ENCODE results near the gene EXD2. TPM values are rescaled to one million over a fixed set of nuclear protein-coding genes. Genes with fewer than 3 reads are reported as not detected.
"Not testable (repeated sequence)": the region's sequence is repeated elsewhere in the genome, so short reads cannot be mapped to it uniquely, and the experiment has no call there.

Gene EXD2
- total RNA-seq, 1 experiment from 2014 or later: 9.8 TPM

GRCh38 chr14:69170839-69171238 is 20.5 kb upstream of the EXD2 start:
- H3K4me1 ChIP-seq: no peaks in the 10 kb centered on the region
- no peaks in the 10 kb centered on the region for H3K36me3 ChIP-seq
- H3K4me3 ChIP-seq: no peak overlapping the region
- DNase-seq: no peak
- no peaks in the 10 kb centered on the region for H3K9me3 ChIP-seq (replicated peaks)
- no peaks in the 10 kb centered on the region for H3K27me3 ChIP-seq
- H3K27ac ChIP-seq: no peak overlapping the region

- DNase-seq: no peak
- Histone ChIP-seq H3K27me3 (no peaks in the 10 kb centered on the region), H3K4me1 (no peaks in the 10 kb centered on the region)
Observed at GRCh38 chr14:69171569-69171968, 19.7 kb upstream of the EXD2 start.

GRCh38 chr14:69175130-69175529 is 16.2 kb upstream of the EXD2 start:
- Histone ChIP-seq H3K27me3 (no peaks in the 10 kb centered on the region), H3K36me3 (no peaks in the 10 kb centered on the region), H3K9me3 (replicated peaks) (no peaks in the 10 kb centered on the region), H3K27ac (no peak overlapping the region), H3K4me1 (no peaks in the 10 kb centered on the region), H3K4me3 (no peak overlapping the region)
- DNase-seq: no peak

More at GRCh38 chr14:69171569-69171968, 19.7 kb upstream of the EXD2 start:
- H3K4me3 ChIP-seq: no peak overlapping the region
- H3K27ac ChIP-seq: no peak overlapping the region
- no peaks in the 10 kb centered on the region for H3K36me3 ChIP-seq
- H3K9me3 ChIP-seq (replicated peaks): no peaks in the 10 kb centered on the region

- DNase-seq: no peak
- Histone ChIP-seq H3K4me1 (no peaks in the 10 kb centered on the region), H3K27me3 (no peaks in the 10 kb centered on the region), H3K27ac (no peak overlapping the region), H3K9me3 (replicated peaks) (no peaks in the 10 kb centered on the region), H3K4me3 (no peak overlapping the region), H3K36me3 (no peaks in the 10 kb centered on the region)
Observed at GRCh38 chr14:69181491-69181890, 9.8 kb upstream of the EXD2 start.

- not testable (repeated sequence) for H3K27ac ChIP-seq; H3K4me3 ChIP-seq; H3K9me3 ChIP-seq (replicated peaks); DNase-seq; H3K36me3 ChIP-seq; H3K4me1 ChIP-seq; H3K27me3 ChIP-seq
Observed at GRCh38 chr14:69182580-69182979, 8.7 kb upstream of the EXD2 start.

GRCh38 chr14:69183735-69184134 is 7.6 kb upstream of the EXD2 start:
- no peak for DNase-seq
- Histone ChIP-seq H3K27ac (no peak overlapping the region), H3K4me3 (no peak overlapping the region), H3K9me3 (replicated peaks) (no peaks in the 10 kb centered on the region), H3K36me3 (no peaks in the 10 kb centered on the region), H3K27me3 (no peaks in the 10 kb centered on the region), H3K4me1 (no peaks in the 10 kb centered on the region)

GRCh38 chr14:69190191-69190590 is 1.1 kb upstream of the EXD2 start:
- Histone ChIP-seq H3K4me3 (no peak overlapping the region), H3K27ac (no peak overlapping the region), H3K4me1 (no peaks in the 10 kb centered on the region), H3K27me3 (no peaks in the 10 kb centered on the region), H3K9me3 (replicated peaks) (no peaks in the 10 kb centered on the region), H3K36me3 (no peaks in the 10 kb centered on the region)
- no peak for DNase-seq

- H3K27me3 ChIP-seq: no peaks in the 10 kb centered on the region
- no peak overlapping the region for H3K4me3 ChIP-seq
- no peaks in the 10 kb centered on the region for H3K36me3 ChIP-seq
- DNase-seq: no peak
- no peaks in the 10 kb centered on the region for H3K4me1 ChIP-seq
- H3K9me3 ChIP-seq (replicated peaks): no peaks in the 10 kb centered on the region
- no peak overlapping the region for H3K27ac ChIP-seq
Observed at GRCh38 chr14:69193721-69194120, 2.4 kb downstream of the EXD2 start.

GRCh38 chr14:69199786-69200185 is 8.5 kb downstream of the EXD2 start:
- Histone ChIP-seq H3K9me3 (replicated peaks) (no peaks in the 10 kb centered on the region), H3K36me3 (no peaks in the 10 kb centered on the region), H3K4me1 (no peaks in the 10 kb centered on the region), H3K27me3 (no peaks in the 10 kb centered on the region), H3K27ac (no peak overlapping the region), H3K4me3 (no peak overlapping the region)
- no peak for DNase-seq

GRCh38 chr14:69204753-69205152 is 13.5 kb downstream of the EXD2 start:
- H3K27ac ChIP-seq: no peak overlapping the region
- no peaks in the 10 kb centered on the region for H3K4me1 ChIP-seq
- no peaks in the 10 kb centered on the region for H3K36me3 ChIP-seq
- H3K9me3 ChIP-seq (replicated peaks): no peaks in the 10 kb centered on the region
- no peak for DNase-seq
- no peaks in the 10 kb centered on the region for H3K27me3 ChIP-seq
- no peak overlapping the region for H3K4me3 ChIP-seq

GRCh38 chr14:69207435-69208041 is 16.2 kb downstream of the EXD2 start:
- no peaks in the 10 kb centered on the region for H3K36me3 ChIP-seq
- no peak overlapping the region for H3K27ac ChIP-seq
- no peaks in the 10 kb centered on the region for H3K4me1 ChIP-seq
- H3K27me3 ChIP-seq: no peaks in the 10 kb centered on the region
- H3K9me3 ChIP-seq (replicated peaks): no peaks in the 10 kb centered on the region
- no peak overlapping the region for H3K4me3 ChIP-seq
- no peak for DNase-seq

GRCh38 chr14:69208666-69209065 is 17.4 kb downstream of the EXD2 start:
- no peaks in the 10 kb centered on the region for H3K4me1 ChIP-seq
- no peak overlapping the region for H3K27ac ChIP-seq
- DNase-seq: no peak
- no peak overlapping the region for H3K4me3 ChIP-seq
- H3K36me3 ChIP-seq: no peaks in the 10 kb centered on the region
- no peaks in the 10 kb centered on the region for H3K27me3 ChIP-seq
- H3K9me3 ChIP-seq (replicated peaks): no peaks in the 10 kb centered on the region

GRCh38 chr14:69214393-69214792 is 23.1 kb downstream of the EXD2 start:
- no peaks in the 10 kb centered on the region for H3K9me3 ChIP-seq (replicated peaks)
- no peak overlapping the region for H3K27ac ChIP-seq
- H3K36me3 ChIP-seq: no peaks in the 10 kb centered on the region; the same call in 1 of the 2 replicates
- H3K4me1 ChIP-seq: no peaks in the 10 kb centered on the region
- DNase-seq: no peak
- no peaks in the 10 kb centered on the region for H3K27me3 ChIP-seq
- no peak overlapping the region for H3K4me3 ChIP-seq

GRCh38 chr14:69217663-69218062 is 26.4 kb downstream of the EXD2 start:
- not testable (repeated sequence) for H3K4me1 ChIP-seq, DNase-seq

GRCh38 chr14:69224946-69225345 is 33.6 kb downstream of the EXD2 start:
- no peaks in the 10 kb centered on the region; the same call in 1 of the 2 replicates for H3K36me3 ChIP-seq
- H3K4me1 ChIP-seq: no peaks in the 10 kb centered on the region
- no peak overlapping the region for H3K4me3 ChIP-seq
- H3K9me3 ChIP-seq (replicated peaks): no peaks in the 10 kb centered on the region
- DNase-seq: no peak
- no peaks in the 10 kb centered on the region for H3K27me3 ChIP-seq
- H3K27ac ChIP-seq: no peak overlapping the region

More at GRCh38 chr14:69217663-69218062, 26.4 kb downstream of the EXD2 start:
- H3K27me3 ChIP-seq; H3K9me3 ChIP-seq (replicated peaks); H3K4me3 ChIP-seq; H3K36me3 ChIP-seq; H3K27ac ChIP-seq: not testable (repeated sequence)

- Histone ChIP-seq H3K9me3 (replicated peaks) (no peaks in the 10 kb centered on the region), H3K27me3 (no peaks in the 10 kb centered on the region), H3K4me3 (no peak overlapping the region), H3K36me3 (no peaks in the 10 kb centered on the region; the same call in 1 of the 2 replicates), H3K4me1 (no peaks in the 10 kb centered on the region), H3K27ac (no peak overlapping the region)
- DNase-seq: no peak
Observed at GRCh38 chr14:69226178-69226577, 34.9 kb downstream of the EXD2 start.

All from SJCRH30 (cell line).